ENCODE results near the gene SLC35B1.

DNA sequence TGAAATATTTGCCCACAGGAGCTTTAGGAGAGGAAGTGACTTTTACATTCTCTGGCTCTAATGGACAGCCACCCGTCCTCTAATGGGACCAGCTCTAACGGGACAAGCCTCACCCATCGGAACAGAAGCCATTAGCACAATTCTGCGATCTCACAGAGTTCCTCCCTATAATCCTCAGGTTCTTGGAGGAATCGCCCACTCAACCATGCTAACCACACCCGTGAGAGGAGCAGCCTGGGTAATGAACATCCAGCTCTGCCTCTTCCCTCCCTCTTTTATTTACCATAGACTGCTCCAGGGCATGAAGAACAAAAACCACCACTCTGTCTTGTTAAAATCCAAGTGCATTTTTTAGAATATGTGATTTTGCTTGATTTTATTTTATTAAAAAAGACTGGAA lies 6.8 kb downstream of the SLC35B1 start:
- TF ChIP-seq POLR2AphosphoS5 (IDR thresholded peaks at IDR 0.05) (no peak), POLR2A (IDR thresholded peaks at IDR 0.05) (no peak)
